Measurements from ENCODE around the gene ZNF205. TPM values are rescaled to one million over a fixed set of nuclear protein-coding genes. Genes with fewer than 3 reads are reported as not detected.

Gene ZNF205
- total and polyA plus RNA-seq, 9 of the 15 experiments (the other 6 are each of a cell fraction or from before 2014, with no cell fraction given), result 2.4 to 11.8 (median 5.1) TPM; not detected in 2

GRCh38 chr16:3152991-3153368 is 40.6 kb downstream of the ZNF205 start (continued):
- TF ChIP-seq MYNN (IDR thresholded peaks at IDR 0.05) (0 out of 2 replicates have a peak, but pooled peaks have one; percentile 71), MYNN (CRISPR knock-in tag; IDR thresholded peaks at IDR 0.05) (no peak), CREB5 (CRISPR knock-in tag; IDR thresholded peaks at IDR 0.05) (peak; percentile 68; the same call in 1 of the 2 replicates), MCM3 (IDR thresholded peaks at IDR 0.05) (no peak), ZNF280B (CRISPR knock-in tag; IDR thresholded peaks at IDR 0.05) (peak; percentile 13; the same call in 1 of the 2 replicates), HMBOX1 (IDR thresholded peaks at IDR 0.05) (0 out of 2 replicates have a peak, but pooled peaks have one; percentile 56), MAZ (CRISPR knock-in tag; conservative IDR thresholded peaks at IDR 0.05 in 1 of 2, IDR thresholded peaks at IDR 0.05 in 1 of 2) (0 out of 4 replicates have a peak, but pooled peaks of 1 of the 2 experiments have one; percentile 6), HDAC3 (IDR thresholded peaks at IDR 0.05; ENCODE audit: borderline replicate concordance, partially characterized antibody) (peak; percentile 70), CBX1 (IDR thresholded peaks at IDR 0.05; ENCODE audit: low read depth) (0 out of 2 replicates have a peak, but pooled peaks have one; percentile 15), PATZ1 (CRISPR knock-in tag; IDR thresholded peaks at IDR 0.05; ENCODE audit: borderline replicate concordance) (peak; percentile 88; the same call in 1 of the 2 replicates), SIX5 (IDR thresholded peaks at IDR 0.05; ENCODE audit: borderline replicate concordance in 1 of 2, insufficient read depth in 1 of 2, low read depth in 1 of 2, low read length in 2 of 2) (0 out of 4 replicates have a peak, but pooled peaks of 1 of the 2 experiments have one; percentile 16), TEAD1 (CRISPR knock-in tag; IDR thresholded peaks at IDR 0.05) (peak in 1 of 2 experiments; percentile 41; a peak in 1 of 4 replicates), ZFPM2 (CRISPR knock-in tag; IDR thresholded peaks at IDR 0.05) (0 out of 2 replicates have a peak, but pooled peaks have one; percentile 70), TBL1XR1 (IDR thresholded peaks at IDR 0.05; ENCODE audit: low read length in 2 of 2) (peak in 1 of 2 experiments; percentile 15; a peak in 1 of 4 replicates), ZNF695 (CRISPR knock-in tag; IDR thresholded peaks at IDR 0.05) (no peak), HOXB6 (CRISPR knock-in tag; IDR thresholded peaks at IDR 0.05; ENCODE audit: borderline replicate concordance) (peak; percentile 85; the same call in 1 of the 2 replicates), ZBTB8A (IDR thresholded peaks at IDR 0.05; ENCODE audit: partially characterized antibody) (no peak), THAP12 (CRISPR knock-in tag; IDR thresholded peaks at IDR 0.05) (no peak)
